Measurements from ENCODE around the gene ADNP. TPM values are rescaled to one million over a fixed set of nuclear protein-coding genes. Genes with fewer than 3 reads are reported as not detected.
"Not testable (repeated sequence)": the region's sequence is repeated elsewhere in the genome, so short reads cannot be mapped to it uniquely, and the experiment has no call there.

The ADNP gene
- total RNA-seq, 1 donor from 2014 or later = 42.0 TPM

DNA sequence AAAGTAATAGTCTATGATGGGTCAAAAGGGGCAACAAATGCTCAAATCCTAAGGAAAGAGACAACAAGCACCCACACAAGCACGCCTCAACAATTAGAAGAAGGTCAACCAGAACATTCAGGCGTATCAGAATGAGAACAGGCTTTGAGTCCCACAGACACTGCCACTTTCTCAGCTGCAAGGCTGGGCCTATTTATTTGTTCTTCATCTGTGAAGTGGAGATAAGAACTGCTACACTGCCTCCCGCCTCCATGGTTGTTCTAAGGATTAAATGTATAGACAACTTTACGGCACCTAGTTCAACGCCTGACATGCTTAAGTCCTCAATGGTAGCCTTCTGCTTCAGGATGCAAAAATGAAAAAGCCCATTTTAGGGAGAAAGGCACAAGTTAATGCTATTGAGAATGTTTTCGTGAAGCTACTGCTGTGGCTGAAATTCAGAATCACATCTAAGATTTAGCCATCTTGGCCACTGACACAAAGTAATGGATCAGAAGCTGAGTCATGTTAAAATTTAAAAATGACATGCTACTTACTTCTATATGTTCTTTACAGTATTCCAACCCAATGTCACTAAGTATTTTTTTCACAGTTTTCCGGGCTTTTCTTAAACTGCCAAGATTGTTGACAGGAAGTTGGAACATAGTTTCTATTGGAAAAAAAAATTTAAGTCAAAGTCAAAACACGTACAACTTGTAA lies 27.7 kb downstream of the ADNP start:
- no peak for DNase-seq (ENCODE audit: low spot score)

DNA sequence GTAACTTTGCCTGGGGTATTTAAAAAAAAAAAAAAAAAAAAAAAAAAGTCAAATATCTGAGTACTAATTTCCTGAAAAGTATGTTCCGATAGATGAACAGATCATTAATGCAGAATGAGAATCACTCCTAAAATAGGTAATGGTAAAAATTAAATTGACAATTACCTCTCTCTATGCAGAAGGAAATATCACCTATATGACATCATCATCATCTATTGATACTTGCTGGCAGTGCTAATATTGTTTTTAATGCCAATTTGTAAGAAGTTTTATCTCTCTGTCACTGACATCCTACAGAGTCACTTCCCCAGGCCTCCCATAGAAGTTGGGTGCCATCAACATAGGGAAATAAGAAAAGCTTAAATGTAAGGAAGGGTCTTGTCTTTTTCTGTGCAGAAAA lies 29.9 kb downstream of the ADNP start:
- DNase-seq (ENCODE audit: low spot score) = no peak

DNA sequence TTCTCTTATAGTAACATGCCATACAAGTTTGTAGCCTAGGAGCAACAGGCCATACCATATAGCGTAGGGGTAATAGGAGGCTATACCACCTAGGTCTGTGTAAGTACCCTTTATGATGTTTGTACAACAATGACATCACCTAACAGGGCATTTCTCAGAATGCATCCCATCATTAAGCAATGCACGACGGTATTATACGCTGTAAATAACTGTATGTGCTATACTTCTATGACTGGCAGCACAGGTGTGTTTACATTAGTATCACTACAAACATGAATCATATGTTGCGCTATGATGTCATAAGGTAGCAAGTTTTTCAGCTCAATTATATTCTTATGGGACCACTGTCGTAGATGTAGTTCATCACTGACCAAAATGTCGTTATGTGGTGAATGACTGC lies 31.0 kb downstream of the ADNP start:
- DNase-seq (ENCODE audit: low spot score) = no peak

DNA sequence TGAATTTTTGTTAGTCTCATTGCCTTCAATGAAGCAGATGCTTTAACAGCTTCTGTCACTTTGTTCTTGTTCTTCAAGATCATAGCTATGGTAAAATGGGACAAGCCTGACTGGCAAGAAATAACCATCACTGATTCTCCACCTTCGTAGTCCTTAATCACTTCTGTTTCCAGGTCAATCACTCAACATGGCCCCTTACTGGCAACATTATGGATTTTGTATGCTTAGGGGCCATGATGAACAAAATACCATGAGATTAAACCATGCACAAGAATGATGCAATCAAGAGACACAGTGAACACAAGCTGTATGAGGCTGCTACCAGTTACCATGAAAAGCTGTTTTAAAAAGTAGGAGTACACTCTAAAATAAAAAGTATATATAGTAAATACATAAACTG lies 32.8 kb downstream of the ADNP start:
- DNase-seq (ENCODE audit: low spot score) = no peak

DNA sequence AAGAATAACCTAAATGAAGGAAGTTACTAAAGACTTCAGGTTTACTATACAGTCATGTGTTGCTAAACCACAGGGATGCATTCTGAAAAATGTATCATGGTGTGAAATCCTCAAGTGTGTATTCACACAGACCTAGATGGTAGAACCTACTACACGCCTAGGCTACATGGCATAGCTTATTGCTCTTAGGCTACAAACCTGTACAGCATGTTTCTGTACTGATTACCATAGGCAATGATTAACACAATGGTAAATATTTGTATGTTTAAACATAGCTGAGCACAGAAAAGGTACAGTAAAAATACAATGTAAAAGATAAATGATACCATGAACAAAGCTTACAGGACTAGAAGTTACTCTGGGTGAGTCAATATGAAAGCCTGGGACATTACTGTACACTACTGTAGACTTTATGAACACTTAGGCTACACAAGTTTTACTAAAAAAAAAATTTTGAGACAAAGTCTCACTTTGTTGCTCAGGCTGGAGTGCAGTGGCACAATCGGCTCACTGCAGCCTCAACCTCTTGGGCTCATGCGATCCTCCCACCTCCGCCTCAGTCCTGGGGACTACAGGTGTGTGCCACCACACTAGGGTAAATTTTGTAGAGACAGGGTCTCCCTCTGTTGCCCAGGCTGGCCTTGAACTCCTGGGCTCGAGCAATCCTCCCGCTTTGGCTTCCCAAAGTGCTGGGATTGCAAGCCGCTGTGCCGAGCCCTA lies 36.0 kb downstream of the ADNP start:
- DNase-seq (ENCODE audit: low spot score) = no peak

DNA sequence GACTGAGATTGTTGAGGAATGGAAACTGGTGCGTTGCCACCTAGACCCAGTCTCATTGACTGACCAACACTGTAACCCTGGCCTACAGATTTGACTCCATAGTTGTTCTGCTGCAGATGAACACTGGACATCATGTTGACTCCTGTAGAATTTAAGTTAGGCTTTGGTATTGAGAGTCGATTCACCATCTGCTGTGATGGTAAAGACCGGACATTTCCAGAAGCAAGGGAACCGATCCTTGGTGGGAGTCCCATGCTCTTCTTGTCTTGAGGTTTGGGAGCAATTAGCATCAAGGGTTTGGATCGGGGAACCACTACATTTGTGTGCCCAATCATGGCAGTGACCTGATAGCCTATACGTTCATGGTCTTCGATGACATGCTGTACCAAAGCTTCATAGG lies 37.6 kb downstream of the ADNP start:
- no peak for DNase-seq (ENCODE audit: low spot score)

DNA sequence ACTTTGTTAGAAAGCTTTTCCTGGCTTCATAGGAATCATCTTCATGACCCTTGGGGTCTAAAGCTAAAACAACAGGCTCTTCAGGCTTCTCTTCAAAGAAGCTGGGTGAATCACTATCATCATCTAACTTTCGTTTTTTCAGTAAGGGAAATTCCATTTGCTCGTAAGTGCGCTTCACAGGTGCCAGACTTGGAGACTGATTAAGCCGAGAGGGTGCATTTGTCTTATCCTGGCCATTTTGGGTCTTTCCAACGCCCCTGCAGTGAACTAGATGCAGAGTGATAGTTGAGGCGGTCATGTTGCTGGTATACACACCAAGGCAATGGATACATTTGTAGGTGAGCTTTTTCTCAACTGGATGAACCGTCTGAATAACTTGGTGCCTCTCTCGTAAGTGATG lies 38.8 kb downstream of the ADNP start:
- no peak for DNase-seq (ENCODE audit: low spot score)

DNA sequence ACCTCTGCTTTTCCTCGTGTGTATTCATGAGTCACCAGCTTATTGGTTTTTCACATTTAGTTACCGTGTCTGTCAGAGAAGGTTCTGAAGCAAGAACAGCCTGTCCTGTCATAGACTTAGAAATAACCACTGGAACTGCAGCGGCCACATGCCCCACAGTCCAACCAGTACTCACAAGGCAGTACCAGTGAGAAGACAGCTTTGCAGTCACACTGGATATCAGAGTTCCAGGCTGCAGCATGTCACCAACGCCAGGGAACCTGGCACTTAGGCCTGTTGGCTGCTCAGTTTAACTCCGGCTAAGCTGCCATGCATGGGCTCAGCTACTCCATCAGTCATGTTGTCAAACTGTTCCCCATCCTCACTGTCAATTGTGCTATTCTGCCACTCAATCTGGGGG lies 40.1 kb downstream of the ADNP start:
- DNase-seq (ENCODE audit: low spot score) = no peak

DNA sequence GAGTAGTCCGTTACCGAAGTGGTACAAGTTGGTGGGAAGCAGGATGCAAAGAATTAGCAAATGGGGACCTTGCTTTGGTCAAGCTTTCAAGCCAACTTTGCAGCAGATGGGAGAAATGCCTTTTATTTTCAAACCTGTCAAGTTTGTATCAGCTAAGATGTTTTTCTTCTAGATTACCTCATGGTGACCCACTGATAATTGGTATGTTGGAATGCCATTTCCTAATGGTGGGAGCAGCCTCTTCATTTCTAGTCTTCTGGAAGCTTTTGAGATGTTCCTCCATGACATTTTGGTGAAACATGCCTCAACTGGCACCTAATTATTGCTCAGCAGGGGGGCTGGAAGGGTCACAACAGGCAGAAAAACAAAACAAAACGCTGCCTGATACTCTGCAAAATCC lies 43.7 kb downstream of the ADNP start:
- no peak for DNase-seq (ENCODE audit: low spot score)

DNA sequence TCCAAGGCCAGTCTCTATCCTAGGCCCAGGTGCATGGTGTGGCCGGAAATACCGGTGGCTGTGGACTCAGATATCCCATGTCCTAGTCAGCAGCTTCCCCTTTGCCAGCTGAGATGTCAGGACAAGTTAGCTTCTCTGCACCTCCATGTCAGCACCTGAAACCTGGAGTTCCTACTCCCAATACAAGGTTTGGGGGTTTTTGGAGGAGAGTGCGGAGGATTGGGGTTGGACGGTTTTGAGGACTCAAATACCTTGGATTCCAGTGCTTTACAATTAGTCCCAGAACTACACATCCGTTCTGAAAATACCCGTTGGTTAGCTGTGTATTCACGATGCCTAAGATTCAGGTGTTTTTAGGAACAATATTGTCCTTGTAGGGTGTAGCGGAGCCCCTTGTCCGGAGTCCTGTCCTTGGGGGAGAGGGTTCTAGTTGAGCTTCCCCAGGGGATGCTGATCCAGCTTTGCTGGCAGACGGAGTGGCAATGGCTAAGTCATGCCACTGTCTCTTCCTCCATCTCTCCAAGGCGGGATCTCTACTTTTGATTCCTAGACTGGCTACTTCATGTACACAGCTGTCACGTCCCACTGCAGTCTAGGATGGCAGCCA lies 45.0 kb downstream of the ADNP start:
- DNase-seq (ENCODE audit: low spot score) = no peak

DNA sequence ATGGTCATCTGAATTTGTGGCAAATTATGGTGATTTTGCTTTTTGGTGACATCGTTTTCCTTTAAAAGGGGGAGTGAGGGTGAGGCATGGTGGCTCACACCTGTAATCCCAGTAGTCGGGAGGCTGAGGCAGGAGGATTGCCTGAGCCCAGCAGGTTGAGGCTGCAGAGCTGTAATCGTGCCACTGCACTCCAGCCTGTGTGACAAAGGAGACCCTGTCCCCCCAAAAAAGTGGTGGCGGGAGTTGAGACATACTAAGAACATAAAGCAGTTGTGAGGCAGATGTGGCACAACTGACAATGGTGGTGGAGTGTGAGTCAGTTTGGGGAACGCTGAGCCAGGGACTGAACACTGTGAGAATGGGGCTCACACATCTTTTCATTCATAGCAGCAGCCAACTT lies 45.5 kb downstream of the ADNP start:
- DNase-seq (ENCODE audit: low spot score) = no peak

DNA sequence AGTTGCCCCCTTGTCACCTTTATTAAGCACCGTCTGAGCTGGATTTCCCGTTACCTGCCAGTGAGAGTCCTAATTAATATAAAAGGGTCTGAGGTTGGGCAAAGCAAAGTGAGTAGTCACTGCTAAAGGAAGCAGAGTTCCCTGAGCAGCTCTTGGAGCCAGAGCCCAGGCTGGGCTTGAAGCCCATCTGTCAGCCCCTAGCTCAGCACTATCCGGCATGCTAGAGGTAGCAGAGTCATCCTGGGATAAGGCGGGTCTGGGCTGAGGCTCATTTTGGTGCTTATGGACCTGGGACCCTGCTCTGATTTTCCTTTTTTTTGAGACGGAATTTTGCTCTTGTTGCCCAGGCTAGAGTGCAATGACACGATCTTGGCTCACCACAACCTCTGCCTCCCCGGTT lies 46.2 kb downstream of the ADNP start:
- DNase-seq (ENCODE audit: low spot score) = no peak

DNA sequence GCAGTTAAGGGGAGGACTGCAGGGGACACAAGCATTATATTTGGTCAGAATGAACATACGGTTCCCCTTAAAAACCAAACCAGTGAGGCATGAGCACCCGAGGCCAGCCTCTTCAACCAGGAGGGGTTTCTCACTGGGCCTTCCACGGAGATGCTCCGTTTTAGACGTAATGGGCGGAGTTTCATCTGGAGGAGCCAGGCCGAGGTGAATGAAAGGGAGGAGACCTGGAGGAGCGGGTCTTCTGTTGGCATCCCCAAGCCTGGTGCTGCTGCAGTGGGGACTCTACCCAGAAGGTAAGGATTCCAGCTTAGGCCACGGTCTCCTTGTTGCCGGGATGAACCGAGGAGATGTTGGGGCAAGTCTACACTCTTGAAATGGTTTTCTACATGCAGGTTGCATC lies 47.4 kb downstream of the ADNP start:
- DNase-seq (ENCODE audit: low spot score) = no peak

DNA sequence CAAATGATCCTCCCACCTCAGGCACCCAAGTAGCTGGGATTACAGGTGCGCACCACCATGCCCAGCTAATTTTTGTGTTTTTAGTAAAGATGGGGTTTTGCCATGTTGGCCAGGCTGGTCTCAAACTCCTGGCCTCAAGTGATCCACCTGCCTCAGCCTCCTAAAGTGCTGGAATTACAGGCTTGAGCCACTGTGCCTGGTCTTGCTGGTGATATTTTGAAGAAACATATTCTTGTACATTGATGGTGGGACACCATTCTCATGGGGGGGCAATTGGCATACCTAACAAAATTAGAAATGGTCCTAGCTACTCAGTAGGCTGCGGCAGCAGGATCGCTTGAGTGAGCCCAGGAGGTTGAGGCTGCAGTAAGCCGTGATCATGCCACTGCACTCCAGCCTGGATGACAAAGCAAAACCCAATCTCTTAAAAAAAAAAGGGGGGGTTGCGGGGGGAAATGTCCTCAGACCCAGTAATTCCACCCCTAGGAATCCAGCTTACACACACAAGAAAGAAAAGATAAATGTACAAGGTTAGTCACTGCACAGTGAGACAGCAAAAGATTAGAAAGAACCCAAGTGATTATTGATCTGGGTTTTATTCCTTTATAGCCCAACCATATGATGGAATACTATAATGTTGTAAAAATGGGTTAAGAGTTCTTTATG lies 49.3 kb downstream of the ADNP start:
- not testable (repeated sequence) for DNase-seq (ENCODE audit: low spot score)

DNA sequence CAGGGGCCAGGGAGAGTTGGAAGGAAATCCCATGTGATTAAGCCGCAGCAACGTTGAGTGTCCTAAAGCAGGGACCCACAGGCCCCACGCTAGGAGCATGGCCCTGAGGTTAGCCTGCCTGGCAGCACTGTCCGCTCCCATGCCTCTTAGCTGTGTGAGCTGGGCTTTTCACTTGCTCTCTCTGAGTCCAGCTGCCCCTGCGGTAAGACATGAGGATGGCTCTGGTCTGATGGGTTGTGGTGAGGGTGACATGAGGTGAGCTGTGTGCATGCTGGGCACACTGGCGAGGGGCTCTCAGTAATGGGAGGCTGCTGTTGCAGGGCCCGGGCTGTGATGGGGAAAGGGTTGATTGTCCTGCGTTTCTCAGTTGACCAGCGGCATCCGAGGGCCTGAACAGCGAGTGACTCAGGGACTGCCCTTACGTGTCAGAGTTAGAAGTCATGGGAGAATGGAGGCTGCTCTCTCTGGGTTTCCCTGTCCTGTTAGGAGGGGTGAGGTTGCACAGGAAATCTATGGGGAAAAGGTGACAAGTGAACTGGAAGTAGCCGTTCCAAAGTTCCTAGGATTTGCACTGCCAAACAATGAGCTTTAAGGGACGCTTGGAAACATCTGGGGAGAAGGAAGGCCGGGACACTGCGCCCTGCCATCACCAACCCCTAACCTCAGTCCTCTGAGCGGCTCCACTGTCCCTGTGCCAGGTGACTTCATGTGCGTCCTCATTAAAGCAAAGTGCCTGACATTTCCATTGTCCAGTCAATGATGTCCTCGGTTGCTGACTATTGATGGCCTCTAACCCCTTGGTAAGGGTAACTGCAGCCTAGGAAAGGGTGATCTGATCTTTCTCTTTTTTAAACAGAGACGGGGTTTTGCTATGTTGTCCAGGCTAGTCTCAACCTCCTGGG lies 51.3 kb downstream of the ADNP start:
- peak; percentile 65 for DNase-seq (ENCODE audit: low spot score)

DNA sequence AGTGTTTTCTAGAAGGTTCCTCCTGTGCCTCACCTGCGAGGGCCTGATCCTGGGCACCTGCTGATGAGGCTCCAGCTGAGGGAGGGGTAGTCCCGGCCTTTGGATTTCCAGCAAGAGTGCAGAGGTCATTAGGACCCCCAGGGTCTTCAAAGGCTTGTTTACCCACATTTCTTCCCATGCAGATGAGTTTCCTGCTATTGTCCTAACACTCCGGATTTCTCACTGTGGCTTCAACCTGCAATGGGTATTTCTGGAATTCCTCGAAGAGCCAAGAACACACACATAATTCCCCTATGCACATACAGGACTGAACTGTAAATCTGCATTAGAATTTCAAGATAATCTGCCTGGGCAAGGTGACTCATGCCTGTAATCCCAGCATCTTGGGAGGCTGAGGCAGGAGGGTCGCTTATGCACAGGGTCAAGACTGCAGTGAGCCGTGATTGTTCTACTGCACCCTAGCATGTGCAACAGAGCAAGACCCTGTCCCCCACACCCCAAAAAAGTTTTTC lies 53.9 kb downstream of the ADNP start:
- DNase-seq (ENCODE audit: low spot score) = no peak

DNA sequence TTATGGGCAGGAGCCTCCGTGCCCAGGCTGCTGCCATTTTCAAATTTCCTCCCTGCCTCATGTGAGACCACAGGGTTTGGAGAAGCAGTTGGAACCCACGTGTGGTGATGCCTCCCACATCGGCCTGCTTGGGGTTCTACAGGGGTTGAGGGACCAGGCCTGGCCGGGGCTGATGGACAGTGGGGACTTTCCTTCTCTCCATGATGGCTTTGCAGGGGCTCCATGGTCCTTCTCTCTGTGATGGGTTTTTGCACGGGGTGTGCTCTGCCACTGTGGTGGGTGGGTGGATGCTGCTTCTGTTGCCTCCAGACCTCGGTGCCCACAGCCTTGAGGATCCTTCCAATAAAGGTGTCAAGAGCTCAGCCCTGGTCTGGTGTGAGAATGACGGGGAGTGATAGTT lies 54.4 kb downstream of the ADNP start:
- peak; percentile 88 for DNase-seq (ENCODE audit: low spot score)

DNA sequence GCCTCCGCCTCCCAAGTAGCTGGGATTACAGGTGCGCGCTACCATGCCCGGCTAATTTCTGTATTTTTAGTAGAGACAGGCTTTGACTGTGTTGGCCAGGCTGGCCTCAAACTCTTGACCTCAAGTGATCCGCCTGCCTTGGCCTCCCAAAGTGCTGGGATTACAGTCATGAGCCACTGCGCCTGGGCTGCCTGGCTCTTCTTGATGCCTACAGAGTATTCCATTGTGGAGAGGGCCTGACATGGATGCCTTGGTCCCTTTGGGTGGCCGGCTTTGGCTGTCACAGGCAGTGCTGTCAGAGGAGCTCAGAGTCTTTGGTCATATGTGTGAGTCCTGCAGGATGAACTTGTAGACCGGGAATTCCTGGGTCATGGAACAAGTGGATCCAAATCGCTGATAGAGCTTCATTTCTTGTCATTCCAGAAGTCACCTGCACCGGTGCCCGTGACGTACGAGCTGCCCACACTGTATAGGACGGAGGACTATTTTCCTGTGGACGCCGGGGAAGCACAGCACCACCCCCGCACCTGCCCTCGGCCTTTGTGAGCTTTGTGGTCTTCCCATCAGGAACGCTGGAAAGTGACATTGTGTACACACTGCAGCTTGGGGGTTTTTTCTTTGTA lies 55.1 kb downstream of the ADNP start:
- DNase-seq (ENCODE audit: low spot score) = peak; percentile 72

DNA sequence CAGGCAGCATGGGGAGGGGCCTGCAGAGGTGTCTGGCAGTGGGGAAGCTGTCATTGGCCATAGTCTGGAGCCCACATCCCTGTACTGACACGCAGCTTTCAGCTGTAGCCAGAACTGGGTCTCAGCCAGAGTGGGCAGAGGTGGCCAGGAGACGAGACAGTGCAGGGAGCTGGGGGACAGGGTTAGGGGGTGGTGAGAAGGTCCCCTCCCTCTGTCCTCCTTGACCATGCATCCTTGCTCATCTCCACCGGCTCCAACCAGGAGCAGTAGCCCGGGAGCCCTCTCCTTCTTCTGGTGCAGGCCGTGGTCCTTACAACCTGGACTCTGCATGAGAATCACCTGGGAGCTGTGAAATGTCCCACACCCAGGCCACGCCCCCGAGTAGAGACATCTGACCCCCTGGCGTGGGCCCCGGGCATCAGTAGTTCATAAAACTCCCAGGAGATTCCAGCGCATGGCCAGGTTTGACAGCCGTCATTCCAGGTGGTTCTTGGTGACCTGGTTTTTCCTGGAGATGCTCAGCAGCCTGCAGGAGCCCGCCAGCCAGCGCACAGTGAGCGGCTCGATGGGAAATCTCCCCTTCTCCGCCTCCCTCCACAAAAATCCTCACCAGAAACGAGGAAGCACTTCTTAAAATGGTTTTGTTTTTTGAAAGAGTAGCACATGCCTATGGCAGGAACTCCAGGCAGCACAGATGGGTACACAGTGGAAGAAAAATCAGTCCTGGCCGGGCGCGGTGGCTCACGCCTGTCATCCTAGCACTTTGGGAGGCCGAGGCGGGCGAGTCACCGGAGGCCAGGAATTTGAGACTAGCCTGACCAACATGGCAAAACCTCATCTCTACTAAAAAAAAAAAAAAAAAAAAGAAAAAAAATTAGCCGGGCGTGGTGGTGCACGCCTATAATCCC lies 56.2 kb downstream of the ADNP start:
- DNase-seq (ENCODE audit: low spot score) = no peak

Data from mesenteric fat pad (tissue), 1 donor.